ENCODE data around the gene HOXB13.

HOXB13 gene

DNA sequence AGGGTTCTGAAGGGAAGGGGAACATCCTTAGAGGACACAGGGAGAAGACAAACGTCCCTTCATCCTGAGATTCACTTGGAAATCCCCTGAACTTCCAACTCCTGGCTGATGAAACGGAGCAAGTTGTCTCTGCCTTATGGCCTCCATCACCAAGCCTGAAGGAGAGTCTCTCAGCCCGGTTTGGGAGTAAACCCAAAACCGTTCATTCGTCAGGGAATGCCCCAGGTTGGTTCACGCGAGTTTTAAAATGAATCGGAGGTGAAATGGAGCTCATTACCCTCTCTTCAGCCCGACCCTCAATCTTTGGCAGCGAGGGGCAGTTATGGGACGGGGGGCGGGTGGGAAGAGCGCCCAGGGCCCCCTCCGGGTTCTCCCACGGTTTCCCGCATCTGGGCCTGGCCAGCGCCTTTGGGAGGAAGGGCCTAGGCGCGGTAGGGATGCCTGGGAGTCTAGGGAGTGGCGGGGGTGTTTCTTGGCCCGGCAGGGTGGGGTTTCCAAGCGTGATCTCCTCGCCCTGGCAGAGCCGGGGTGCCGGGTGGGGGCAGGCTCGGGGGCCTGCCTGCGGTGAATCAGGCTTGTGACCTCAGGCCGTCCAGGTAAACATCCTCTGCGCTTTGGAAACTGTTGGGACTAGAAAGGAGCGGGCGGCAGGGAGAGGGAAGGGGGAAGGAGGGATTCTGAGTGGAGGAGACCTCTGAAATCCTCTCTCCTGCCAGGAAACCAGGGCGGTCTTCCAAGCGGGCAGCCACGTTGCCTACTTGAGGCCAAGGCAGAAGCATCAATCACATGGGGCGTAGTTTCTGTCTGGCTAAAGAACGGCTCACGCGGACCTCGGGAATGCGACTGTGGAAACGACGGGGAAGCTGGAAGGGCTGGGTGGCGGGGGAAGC is 24.1 kb upstream of the HOXB13 start:
- no peak for TF ChIP-seq YY1 (IDR thresholded peaks at IDR 0.05; ENCODE audit: insufficient read depth, insufficient read length)
- peak; percentile 58 for TF ChIP-seq SUZ12 (IDR thresholded peaks at IDR 0.05; ENCODE audit: extremely low read depth, insufficient read depth, insufficient read length)
- TF ChIP-seq ZNF274 (IDR thresholded peaks at IDR 0.05; ENCODE audit: low read depth, low read length) = no peak
- no peak for DNase-seq (ENCODE audit: low read depth, low spot score)
- H3K9me3 ChIP-seq (ENCODE audit: insufficient read depth, low read length) = no peaks in the 10 kb centered on the region
- H3K4me3 ChIP-seq (ENCODE audit: insufficient read length, low read depth) = no peak overlapping the region
- peaks cover 6% of the 10 kb centered on the region for H3K4me1 ChIP-seq (ENCODE audit: insufficient read depth, insufficient read length)
- H3K36me3 ChIP-seq (ENCODE audit: insufficient read depth, insufficient read length, low read length) = no peaks in the 10 kb centered on the region
- no peak overlapping the region for H3K9ac ChIP-seq (ENCODE audit: insufficient read length, low read depth)
- H3K27me3 ChIP-seq (ENCODE audit: insufficient read depth, insufficient read length) = peaks cover 99% of the 10 kb centered on the region

DNA sequence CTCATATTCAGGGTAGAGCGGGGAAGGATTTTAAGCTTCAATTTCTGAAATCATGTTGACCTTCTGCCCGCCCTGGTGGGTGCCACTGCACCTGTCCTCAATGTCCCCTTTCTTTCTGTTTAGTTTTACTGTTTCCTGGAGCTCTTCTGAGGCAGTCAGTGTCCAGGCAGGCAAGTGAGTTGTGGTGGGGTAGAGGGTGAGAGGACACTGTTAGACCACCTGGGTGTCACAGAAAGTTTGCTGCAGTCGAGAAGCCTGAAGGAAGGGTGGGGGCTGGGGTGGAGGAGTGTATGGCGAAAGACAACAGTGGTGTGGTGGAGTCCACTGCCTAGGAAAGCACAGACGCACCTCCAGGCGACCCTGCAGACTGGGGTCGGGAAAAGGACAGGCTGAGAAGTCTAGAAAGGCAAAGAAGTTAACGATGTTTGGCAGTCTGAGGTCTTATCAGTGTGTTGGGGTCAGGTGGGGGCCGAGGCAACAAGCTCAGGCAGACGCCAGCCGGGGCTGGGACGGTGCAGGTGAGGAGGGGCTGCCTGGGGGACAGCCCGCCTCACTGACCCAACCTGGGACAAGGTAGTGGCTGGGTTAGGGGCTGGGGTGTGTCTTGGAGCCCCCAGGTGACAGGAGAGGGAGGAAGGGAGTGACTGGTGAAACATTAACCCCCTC is 23.3 kb upstream of the HOXB13 start:
- Histone ChIP-seq H3K27me3 (ENCODE audit: insufficient read depth, insufficient read length) (peaks cover 99% of the 10 kb centered on the region), H3K9me3 (ENCODE audit: insufficient read depth, low read length) (no peaks in the 10 kb centered on the region), H3K4me1 (ENCODE audit: insufficient read depth, insufficient read length) (peaks cover 6% of the 10 kb centered on the region), H3K9ac (ENCODE audit: insufficient read length, low read depth) (no peak overlapping the region), H3K36me3 (ENCODE audit: insufficient read depth, insufficient read length, low read length) (no peaks in the 10 kb centered on the region), H3K4me3 (ENCODE audit: insufficient read length, low read depth) (no peak overlapping the region)
- no peak for TF ChIP-seq ZNF274 (IDR thresholded peaks at IDR 0.05; ENCODE audit: low read depth, low read length)
- TF ChIP-seq SUZ12 (IDR thresholded peaks at IDR 0.05; ENCODE audit: extremely low read depth, insufficient read depth, insufficient read length) = peak; percentile 86
- DNase-seq (ENCODE audit: low read depth, low spot score) = no peak

DNA sequence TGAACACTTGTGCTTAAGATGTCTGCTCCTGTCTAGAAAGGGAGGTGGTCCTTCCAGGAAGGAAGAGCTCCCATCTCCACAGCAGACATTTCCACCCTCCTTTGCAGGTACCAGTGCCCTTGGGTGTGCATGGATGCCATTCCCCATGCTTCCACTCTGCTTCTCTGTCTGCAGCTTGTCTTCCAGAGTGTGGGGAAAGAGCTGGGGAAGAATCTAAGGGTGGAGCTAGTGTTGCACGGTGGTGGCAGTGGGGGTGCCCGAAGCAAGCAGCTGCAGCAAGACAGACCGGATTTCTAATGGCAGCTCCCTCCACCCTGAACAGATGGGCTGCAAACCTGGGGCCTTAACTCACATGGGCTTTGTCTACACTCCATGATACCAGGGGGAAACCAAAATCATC is 22.6 kb upstream of the HOXB13 start:
- H3K9ac ChIP-seq (ENCODE audit: insufficient read length, low read depth) = no peak overlapping the region
- H3K27me3 ChIP-seq (ENCODE audit: insufficient read depth, insufficient read length) = peaks cover 100% of the 10 kb centered on the region
- H3K9me3 ChIP-seq (ENCODE audit: insufficient read depth, low read length) = no peaks in the 10 kb centered on the region
- H3K4me3 ChIP-seq (ENCODE audit: insufficient read length, low read depth) = no peak overlapping the region
- H3K4me1 ChIP-seq (ENCODE audit: insufficient read depth, insufficient read length) = peaks cover 6% of the 10 kb centered on the region
- no peaks in the 10 kb centered on the region for H3K36me3 ChIP-seq (ENCODE audit: insufficient read depth, insufficient read length, low read length)
- DNase-seq (ENCODE audit: low read depth, low spot score) = no peak
- no peak for TF ChIP-seq ZNF274 (IDR thresholded peaks at IDR 0.05; ENCODE audit: low read depth, low read length)
- TF ChIP-seq SUZ12 (IDR thresholded peaks at IDR 0.05; ENCODE audit: extremely low read depth, insufficient read depth, insufficient read length) = no peak
- TF ChIP-seq YY1 (IDR thresholded peaks at IDR 0.05; ENCODE audit: insufficient read depth, insufficient read length) = no peak

DNA sequence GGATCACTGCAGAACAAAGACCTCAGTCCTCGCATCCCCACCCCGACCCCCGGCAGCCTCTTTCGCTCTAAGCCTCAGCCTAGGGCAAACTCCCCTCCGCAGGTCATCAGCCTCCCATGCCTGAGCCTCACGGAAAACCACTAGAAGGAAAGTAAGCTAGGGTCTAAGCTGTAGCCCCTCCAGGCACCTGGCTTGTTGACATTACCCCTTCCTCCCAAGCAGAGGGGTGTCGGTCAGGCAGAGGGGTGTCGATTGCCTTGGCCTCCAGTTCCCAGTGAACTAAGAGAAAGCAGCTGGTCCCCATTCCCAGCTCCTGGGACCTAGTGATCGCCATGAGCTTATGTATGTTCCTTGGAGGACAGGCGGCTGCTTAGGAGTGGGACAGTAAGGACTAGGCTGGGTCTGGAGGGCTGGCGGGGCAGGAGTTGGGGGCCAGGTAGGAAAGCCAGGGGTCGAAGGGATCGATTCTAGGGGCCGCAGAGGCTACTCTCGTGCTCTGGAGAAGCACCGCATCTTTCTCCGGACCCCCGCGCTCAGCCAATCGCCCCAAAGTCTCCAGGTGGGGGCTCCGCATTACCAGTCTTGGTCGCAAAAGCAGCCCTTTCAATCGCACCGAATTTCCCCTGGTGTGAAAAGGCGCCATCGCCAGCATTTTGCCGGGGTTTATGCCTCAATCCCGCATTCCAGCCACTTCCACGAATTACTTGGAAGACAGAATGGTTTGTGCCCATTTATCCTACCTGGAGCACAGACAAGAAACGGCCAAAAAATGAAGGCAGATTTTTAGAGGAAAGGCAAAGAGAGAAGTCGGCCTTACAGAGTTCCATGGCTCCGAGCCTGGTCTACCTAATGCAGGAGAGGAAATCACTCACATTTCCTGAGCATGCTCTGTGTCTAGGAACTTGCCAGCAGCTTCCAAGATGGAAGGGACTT is 21.3 kb upstream of the HOXB13 start:
- peaks cover 6% of the 10 kb centered on the region for H3K4me1 ChIP-seq (ENCODE audit: insufficient read depth, insufficient read length)
- no peaks in the 10 kb centered on the region for H3K36me3 ChIP-seq (ENCODE audit: insufficient read depth, insufficient read length, low read length)
- TF ChIP-seq SUZ12 (IDR thresholded peaks at IDR 0.05; ENCODE audit: extremely low read depth, insufficient read depth, insufficient read length) (peak; percentile 79), YY1 (IDR thresholded peaks at IDR 0.05; ENCODE audit: insufficient read depth, insufficient read length) (no peak)
- H3K9me3 ChIP-seq (ENCODE audit: insufficient read depth, low read length) = no peaks in the 10 kb centered on the region
- H3K4me3 ChIP-seq (ENCODE audit: insufficient read length, low read depth) = no peak overlapping the region
- no peak overlapping the region for H3K9ac ChIP-seq (ENCODE audit: insufficient read length, low read depth)
- DNase-seq (ENCODE audit: low read depth, low spot score) = no peak
- peaks cover 100% of the 10 kb centered on the region for H3K27me3 ChIP-seq (ENCODE audit: insufficient read depth, insufficient read length)

DNA sequence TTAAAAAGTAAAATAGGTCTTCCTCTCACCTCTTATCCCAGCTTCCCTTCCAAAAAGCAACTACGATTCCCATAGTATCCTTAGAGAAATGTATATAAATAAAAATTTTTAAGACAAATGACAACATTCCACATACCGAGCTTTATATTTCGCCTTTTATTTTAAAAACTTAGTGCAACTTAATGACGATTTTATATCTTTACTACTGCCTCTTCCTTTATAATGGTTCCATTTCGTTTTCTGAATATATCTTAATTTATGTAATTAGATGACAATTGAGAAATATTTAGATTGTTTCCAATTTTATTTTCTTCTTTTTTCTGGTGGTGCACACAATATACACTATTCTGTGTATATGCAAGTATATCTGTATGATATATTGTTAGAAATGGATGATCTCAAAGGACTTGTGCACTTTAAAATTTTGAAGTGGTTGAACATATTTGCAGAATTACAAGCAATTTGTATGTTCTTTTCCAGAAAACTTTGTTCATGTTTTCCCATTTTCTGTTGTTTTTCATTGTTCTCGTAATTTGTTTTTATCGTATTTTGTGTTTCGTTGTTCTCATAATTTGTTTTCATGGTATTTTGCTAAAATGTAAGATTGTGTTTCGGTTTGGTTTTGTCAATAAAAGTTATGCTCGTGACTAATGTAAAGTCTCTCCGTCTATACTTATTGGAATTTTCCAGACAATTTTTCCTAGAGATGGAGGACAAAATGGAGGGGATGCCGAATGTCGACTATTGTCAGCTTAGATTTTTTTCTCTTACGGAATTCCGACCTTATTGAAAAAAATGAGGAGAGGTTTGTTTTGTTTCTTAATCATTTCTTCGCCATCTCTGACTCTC is 20.4 kb upstream of the HOXB13 start:
- H3K27me3 ChIP-seq (ENCODE audit: insufficient read depth, insufficient read length) = peaks cover 100% of the 10 kb centered on the region
- H3K36me3 ChIP-seq (ENCODE audit: insufficient read depth, insufficient read length, low read length) = no peaks in the 10 kb centered on the region
- no peak for TF ChIP-seq YY1 (IDR thresholded peaks at IDR 0.05; ENCODE audit: insufficient read depth, insufficient read length)
- TF ChIP-seq SUZ12 (IDR thresholded peaks at IDR 0.05; ENCODE audit: extremely low read depth, insufficient read depth, insufficient read length) = no peak
- no peak for TF ChIP-seq ZNF274 (IDR thresholded peaks at IDR 0.05; ENCODE audit: low read depth, low read length)
- peaks cover 3% of the 10 kb centered on the region for H3K4me1 ChIP-seq (ENCODE audit: insufficient read depth, insufficient read length)
- no peak for DNase-seq (ENCODE audit: low read depth, low spot score)
- no peak overlapping the region for H3K4me3 ChIP-seq (ENCODE audit: insufficient read length, low read depth)
- H3K9me3 ChIP-seq (ENCODE audit: insufficient read depth, low read length) = no peaks in the 10 kb centered on the region
- H3K9ac ChIP-seq (ENCODE audit: insufficient read length, low read depth) = no peak overlapping the region

All from NT2/D1 (cell line).